ENCODE results near the gene RPS6KA2.

DNA sequence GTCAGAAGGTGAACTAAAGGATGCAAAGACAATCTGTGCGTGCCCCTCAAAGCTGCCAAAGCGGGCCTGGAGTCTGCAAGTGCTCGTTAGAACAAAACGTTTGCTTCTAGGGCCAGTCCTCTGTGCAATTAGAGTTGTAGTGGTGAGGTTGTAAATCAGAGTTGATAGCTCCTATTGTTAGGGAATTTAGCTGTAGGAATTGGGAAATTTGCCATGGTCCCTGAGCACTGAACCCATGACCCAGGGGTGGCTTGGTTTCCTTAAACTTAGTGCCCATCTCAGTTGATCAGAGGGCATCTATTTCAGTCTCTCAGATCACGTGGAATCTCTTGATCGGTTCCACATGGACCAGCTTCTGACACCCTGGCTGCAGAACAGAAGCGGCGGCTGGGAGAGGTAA is 18.8 kb upstream of the RPS6KA2 start:
- TF ChIP-seq, protein P1, sequence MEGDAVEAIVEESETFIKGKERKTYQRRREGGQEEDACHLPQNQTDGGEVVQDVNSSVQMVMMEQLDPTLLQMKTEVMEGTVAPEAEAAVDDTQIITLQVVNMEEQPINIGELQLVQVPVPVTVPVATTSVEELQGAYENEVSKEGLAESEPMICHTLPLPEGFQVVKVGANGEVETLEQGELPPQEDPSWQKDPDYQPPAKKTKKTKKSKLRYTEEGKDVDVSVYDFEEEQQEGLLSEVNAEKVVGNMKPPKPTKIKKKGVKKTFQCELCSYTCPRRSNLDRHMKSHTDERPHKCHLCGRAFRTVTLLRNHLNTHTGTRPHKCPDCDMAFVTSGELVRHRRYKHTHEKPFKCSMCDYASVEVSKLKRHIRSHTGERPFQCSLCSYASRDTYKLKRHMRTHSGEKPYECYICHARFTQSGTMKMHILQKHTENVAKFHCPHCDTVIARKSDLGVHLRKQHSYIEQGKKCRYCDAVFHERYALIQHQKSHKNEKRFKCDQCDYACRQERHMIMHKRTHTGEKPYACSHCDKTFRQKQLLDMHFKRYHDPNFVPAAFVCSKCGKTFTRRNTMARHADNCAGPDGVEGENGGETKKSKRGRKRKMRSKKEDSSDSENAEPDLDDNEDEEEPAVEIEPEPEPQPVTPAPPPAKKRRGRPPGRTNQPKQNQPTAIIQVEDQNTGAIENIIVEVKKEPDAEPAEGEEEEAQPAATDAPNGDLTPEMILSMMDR (IDR thresholded peaks at IDR 0.05): no peak
- no peak for TF ChIP-seq POLR2A (IDR thresholded peaks at IDR 0.05)
- no peak for TF ChIP-seq EP300 (IDR thresholded peaks at IDR 0.05)
